HG03457 (cell line): ENCODE data around the gene NTRK2.

Experiments used
- ATAC-seq: cut with Tn5 transposase; IDR thresholded peaks from one replicate; pipeline ENCODE4 v1.9.1; 2021; ENCODE audit warnings: moderate number of reproducible peaks; ENCODE audit not compliant: unreplicated experiment

The NTRK2 gene

DNA sequence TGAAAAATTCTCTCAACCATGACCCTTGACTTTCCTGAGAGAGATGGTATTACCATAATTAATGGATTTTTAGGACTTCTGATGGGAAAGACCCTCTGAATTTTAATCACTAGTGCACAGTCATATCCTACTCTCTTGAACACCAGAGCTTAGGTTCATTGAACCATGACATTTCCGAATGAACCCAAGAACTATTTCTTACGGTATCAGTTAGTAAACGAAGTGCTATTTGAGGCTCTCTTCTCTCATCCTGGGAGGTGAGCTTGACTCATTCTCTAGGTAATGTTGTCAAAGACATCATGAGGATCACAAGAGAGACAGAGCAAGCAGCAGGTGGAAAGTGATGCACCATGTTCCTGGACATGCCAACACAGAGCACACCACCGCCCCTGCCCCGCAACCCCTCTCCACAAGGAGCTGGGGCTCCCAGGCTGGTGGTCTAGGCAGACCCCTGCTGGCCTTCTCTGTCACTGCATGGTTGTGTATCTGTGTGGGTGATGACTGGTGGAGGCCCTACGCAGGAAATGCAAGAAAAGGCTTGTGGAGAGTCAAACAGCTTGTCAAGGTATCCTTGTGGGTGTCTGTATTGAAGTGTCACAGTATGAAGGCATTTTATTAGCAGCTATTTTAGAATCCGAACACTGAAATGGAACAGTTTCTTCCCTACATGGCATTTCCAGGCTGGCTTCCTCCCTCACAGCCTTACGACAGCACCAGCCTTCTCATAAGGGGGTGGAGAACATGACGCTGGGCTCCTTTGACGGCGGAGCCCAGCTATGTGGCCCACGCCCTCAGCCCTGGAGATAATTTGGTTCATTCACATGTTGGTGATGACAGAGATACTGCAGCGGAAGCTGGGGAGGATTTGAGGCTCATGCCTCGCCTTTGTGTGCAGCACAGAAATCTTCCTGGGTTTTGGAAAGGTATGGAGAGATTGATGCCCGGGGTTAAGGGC lies 297.6 kb downstream of the NTRK2 start:
- no peak for ATAC-seq

DNA sequence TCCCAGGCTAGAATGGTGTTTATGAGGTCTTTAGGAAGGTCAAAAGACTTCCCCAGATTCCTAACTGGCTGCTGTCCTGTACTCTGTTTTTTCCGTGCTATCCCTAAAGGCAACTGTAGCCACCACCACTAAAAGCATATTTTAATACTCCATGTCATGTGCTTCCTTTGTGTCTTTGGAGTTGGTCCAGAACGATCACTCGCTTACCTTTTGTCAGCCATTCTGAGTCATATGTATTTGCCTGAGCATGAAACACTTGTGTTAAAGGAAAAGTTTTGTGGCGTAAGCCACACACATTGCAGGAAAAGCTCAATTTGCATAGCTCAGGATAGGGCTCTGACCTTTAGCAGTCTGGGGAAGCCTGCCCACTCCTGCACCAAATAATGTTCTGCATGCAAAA lies 299.6 kb downstream of the NTRK2 start:
- ATAC-seq, result no peak

DNA sequence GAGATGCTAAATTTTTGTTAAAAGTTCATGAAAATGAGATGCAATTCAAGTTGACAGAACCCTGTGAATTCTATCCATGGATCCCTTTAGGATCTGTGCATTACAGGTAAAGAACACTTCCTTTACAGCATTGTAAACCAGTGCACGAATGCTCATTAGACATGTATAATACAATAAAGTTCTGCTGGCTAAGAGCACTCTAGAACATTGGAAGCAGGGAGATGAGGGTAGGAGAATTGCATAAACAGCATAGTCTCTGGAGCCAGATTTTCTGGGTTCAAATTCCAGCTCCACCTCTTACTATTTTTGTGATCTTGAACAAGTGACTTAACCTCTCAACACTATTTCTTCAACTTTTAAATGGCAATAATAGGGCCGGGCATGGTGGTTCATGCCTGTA lies 300.2 kb downstream of the NTRK2 start:
- no peak for ATAC-seq

DNA sequence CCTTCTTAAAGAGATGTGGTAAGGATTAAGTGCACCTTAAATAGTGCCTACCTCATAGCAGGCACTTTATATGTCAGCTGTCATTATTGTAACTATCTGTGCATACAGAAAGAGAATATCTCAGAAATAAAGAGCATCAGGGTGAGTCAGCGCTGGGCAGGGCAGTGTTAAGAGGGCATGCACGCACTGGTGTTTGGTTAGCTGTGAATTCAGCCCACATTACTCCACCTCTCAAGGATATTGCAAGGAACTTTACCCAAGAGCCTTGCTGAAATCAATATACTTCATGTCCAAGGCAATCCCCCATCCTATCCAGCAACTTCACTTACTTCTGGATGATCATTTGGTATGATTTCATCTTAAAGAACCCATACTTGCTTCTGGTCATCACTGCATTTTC lies 300.9 kb downstream of the NTRK2 start:
- no peak for ATAC-seq

DNA sequence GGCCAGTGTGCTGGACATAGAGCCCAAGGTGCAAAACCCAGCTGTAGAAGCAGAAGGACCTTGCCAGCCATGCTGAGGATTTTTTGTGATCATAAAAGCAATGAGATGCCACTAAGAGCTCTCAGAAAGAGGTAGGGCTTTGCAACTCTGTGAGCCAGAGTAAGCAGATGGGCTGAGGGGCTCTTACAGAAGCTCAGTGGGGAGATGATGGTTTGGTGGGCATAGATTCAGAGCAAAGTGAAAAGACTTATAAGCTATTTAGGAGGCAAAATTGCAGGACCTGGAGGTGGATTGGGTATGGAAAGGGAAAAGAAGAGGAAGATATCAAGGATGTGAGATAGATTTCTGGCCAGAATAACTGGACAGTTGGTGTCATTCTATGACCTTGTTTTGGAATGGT lies 302.0 kb downstream of the NTRK2 start:
- ATAC-seq, result no peak

DNA sequence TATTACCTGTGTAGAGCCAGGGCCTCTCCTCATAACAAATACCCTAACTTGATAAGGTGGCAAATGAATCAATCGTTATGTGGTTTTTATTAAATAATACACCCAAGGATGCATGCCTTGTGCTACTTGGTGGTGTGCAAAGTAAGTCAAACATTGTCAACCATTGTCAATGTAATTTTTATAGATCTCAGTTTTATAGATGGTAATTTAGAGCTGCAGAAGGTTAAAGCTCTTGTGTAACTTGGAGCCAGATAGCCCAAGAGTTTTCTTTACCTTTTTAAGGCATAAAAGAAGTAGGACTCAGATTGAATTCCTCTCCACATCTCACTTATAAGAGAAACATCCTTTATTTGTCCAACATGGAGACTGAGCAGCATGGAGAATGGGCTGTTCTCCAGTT lies 304.7 kb downstream of the NTRK2 start:
- no peak for ATAC-seq

DNA sequence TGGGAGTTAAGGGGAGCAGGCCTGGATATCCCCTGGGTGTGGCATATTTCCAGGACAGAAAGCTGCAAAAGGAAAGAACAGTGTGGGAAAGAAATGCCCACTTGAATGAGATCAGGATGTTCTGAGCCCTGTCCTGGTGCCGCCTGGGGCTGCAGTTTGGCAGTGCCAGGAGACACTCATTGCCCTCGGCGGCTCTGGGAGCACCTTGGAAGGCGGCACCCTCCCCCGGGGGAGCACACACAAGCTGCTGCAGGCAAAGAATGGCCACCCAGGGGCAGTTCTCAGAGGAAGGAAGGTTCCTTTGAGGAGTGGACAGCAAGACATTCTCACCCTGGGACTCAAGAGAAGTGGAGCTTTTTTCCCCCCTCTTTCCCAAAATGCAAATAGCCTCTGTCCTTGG lies 305.3 kb downstream of the NTRK2 start:
- no peak for ATAC-seq

DNA sequence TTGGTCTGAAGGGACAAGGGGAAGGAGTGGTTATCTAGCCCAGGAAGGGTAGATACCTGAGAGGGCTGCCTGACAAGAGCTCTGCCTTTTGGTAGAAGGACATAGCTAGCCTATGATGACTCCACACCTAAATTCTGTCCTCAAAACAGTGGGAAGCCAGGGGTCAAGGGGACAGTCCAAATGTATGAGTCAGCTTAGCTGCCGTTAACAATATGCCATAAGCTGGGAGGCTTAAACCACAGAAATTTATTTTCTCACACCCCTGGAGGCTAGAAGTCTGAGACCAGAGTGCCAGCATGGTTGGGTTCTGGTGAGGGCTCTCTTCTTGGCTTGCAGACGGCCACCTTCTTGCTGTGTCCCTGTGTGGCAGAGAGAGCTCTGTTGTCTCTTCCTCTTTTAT lies 306.4 kb downstream of the NTRK2 start:
- no peak for ATAC-seq

DNA sequence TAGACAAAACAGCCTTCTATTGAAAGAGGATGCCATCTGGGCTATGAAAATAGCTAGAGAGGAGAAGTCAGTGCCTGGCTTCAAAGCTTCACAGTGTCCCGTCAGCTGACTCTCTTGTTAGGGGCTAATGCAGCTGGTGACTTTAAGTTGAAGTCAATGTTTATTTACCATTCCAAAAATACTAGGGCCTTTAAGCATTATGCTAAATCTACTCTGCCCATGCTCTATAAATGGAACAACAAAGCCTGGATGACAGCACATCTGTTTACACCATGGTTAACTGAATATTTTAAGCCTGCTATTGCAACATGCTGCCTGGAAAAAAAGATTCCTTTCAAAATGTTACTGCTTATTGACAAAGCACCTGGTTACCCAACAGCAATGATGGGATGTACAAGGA lies 309.1 kb downstream of the NTRK2 start:
- no peak for ATAC-seq

DNA sequence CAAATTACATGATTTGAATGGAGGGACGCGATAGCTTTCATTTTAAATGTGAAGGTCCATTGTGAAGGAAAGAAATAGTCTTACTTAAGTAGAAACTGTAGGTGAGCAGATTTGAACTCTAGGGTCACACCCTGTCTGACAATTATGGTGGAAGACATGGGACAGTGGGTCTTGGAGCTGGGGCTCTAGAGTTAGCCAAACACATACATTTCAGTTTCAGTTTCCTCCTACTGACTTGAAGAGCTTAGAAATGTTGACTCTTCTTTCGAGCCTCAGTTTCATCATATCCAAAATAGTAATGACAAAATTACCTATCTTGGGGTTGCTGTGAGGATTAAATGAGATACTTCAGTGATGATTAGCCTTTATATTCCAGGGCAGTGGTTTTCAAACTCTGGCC lies 314.2 kb downstream of the NTRK2 start:
- ATAC-seq, result no peak

DNA sequence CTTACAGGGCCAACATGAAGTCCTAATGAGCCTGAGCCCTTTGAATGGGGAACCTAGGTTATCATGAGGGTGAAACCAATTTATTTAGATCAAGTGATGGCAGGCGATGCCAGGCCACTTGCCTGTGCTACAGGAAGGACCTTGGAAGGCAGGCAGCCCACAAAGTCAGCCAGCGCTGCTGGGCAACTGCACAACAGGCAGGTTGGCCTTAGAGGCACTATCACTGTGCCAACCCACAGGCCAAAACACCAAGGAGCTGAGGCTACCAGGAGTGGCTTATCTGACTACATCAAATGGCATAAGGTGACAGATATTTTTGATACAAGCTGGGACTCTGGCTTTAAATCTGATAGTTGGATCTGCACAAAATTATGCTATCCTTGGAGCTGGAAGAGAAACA lies 319.1 kb downstream of the NTRK2 start:
- no peak for ATAC-seq

DNA sequence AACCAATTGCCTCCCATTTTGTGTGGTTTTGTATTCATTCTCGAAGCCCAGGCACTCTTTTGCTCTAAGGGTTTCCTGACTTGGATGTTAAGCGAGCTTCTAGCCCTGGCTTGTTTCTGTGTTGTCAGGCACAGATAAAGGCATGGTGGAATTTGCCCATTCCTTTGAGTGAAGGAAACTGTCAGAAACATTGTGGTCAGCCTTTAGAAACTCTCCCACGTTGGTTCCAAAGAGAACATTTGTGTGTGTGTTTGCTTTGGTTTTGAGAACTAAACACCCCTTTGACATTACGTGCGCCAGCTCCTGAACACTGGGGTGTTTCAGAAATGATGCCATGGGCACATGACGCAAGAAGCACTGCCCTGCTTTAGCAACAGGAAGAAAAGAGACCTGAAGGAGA lies 320.9 kb downstream of the NTRK2 start:
- ATAC-seq, result no peak

DNA sequence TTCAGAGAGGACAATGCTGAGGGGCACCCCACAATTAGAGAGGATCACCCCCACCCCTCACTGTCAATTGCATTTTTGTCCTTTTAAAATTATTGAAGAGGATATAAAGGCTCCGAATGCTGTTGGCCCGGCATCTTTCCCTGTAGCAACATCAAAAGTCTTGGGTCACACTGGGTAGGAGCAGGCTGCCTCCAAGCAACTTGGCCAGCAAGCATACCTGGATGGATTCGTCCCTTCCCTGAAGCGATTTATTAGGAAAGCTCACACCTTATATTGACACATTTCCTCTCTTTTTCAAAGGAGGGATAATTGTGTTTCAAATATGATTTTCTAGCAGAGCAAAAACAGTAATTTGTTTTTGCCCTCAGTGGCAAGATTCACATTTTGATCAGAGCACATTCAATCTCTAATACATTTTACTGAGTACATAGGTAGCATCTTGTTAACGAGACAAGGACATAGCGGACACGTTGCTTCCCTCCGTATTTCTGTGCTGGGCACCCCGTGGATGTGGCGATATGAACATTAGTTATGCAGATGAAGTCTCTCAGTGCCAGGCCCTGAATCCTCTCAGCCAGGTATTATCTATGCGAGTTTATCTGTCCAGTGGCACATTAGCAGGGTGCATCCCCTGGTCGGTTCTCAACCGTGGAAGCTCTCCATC lies 321.5 kb downstream of the NTRK2 start:
- no peak for ATAC-seq

DNA sequence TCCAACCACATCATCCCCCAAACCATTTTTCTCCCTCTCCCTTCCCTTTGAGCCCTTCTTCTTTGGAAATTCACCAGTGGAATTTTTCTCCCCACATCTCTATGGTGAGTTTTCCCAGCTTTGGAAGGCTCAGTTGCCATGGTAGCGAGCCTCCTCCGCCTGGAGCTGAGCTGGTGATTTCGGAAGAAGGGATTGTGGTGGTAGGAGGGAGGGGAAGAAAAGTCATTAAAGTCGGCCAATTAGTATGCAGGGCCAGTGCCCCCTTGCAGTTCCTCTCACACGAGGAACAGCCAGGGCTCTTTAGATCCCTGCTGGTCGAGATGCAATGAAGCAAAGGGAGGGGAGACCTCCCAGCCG lies 322.0 kb downstream of the NTRK2 start:
- ATAC-seq, result no peak

DNA sequence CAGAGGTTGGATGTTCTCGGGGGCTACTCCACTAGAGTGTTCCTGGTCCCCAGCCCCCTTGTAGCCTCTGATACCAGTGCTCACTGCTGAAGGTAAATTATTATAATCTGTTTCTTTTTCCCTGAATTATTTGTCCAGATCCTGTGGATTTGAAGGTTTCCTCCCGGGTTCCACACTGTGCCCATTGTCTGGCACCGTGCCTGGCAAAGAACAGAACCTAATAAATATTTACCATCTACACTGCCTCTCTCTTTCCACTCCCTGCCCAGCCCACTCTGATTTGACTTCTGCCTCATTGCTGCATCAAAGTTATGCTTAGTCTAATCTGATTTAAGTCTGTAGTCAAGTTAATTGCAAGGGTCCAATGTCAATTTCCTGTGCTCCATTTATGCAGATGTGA lies 322.9 kb downstream of the NTRK2 start:
- ATAC-seq, result no peak

DNA sequence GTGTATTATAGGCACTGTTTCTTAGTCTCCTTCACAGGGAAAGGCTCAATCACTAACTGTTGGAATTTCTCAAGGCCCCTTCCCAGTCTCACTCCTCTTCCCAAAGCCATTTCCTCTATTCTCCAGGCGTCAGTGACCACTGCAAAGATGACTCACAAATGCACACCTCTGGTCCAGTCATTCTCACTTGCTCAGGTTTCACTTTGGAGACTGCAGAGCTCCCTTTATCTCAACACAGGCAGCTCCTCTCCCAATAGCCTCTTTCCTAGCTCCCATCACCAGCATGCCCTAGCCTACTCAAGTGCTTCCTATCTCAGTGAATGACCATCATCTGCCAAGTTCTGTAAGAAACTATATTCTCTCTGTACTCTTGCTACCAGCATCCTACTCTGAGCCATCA lies 323.6 kb downstream of the NTRK2 start:
- no peak for ATAC-seq

DNA sequence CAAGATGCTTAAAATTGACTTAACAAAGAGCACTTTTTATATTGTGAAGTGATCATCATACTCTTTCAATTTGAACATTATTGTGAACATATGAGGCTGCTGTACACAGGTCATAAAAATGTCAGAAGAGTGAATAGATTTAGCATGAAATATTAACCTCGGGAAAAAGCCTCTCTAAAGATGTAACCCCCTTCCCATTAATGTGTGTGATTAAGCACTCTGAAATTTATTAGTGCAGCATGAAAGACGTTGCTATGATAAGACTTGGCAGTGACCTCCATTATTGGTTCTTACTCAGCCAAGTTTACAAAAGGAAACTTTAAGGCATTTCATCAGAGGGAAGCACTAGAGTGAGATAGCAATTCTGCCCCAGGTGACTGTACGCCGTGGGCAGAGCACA lies 326.5 kb downstream of the NTRK2 start:
- ATAC-seq, result no peak

DNA sequence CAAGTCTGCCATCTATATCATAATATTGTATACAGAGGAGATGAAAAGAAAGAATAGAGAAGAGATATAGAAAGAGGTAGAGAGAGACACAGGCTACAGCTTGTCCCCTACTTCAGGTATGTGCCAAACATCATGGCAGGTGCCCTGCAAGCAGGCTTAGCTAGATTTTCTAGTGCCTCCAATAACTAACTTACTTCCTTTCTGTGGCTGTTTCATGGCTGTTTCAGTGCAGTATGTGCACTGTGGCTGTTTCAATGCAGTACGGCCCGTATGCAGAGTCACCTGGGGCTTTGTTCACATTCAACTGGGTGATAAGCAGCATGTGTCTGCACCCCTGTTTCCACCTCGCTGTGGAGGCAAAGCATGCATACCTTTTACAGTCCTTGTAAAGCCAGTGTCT lies 327.2 kb downstream of the NTRK2 start:
- no peak for ATAC-seq

DNA sequence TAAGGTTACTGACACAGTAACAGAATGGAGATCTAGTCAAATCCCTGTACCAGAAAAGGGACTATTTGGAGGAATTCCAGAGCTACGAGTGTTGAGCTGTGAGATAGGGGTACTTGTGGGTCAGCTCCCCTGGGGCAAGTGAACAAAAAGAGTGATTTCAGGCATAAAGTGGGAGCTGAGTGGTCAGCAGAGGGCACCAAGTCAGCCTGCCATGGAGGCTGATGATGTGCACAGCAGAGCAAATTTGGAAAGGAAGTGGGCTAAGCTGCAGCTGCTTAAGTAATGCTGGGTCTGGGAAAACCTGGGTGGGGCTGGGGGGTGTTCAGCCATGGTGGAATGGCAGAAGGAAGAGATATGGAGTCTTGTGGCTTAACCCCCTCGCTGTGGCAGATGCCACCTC lies 327.9 kb downstream of the NTRK2 start:
- no peak for ATAC-seq

DNA sequence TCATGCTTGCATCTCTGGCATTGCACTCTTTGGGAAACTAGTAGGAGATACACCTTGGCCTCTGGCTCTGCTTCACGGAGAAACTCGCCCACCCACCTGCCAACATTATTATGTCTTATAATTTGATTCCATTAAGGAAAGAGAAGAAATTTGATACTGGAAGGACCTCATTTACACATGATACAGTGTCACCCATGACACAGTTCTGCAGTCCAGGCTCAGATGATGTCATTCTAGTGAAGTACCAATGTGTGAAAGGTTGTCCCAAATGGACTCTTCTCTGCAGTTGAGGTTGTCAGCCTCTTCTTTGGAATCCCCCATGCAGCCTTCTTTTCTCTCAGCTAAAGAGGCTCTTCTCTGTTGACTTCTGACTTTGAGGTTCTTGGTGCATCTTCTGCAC lies 329.1 kb downstream of the NTRK2 start:
- ATAC-seq, result no peak

DNA sequence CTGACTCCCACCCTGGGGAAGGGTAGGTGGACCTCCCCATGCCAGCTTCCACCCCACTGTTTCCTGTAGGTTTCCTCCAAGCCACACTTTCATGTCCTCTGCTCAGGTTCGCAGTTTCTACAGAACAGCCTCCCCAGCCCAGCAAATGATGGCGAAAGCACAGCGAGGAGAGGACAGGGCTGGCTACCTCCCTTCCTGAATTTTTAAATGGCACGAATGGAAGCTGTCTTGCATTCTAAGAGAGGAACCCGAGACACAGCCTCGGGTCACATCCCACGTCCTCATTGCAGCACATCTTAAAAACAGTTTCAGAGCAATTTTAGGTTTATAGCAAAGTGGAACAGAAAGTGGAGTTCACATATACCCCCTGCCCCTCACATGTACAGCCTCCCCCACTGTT lies 330.3 kb downstream of the NTRK2 start:
- no peak for ATAC-seq

DNA sequence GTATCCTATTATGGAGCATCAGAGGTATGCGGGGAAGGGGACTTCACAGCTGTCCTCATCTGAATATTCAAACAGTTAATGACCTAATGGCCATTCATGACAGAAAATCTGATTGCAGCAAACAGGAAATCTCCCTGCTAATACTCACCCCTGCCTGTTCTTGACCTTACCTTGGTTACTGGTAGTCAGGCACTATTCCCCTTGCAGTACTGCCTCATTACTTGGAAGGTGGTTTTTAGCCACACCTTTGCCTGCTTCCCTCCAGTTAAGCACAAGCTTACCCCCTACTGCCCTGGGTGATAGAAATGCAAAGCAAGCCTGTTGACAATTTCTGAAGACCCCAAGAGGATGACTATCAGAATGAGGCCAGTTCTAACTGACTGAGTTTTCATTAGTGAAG lies 332.4 kb downstream of the NTRK2 start:
- no peak for ATAC-seq
